ENCODE data around the gene CFHR1. TPM values are rescaled to one million over a fixed set of nuclear protein-coding genes. Genes with fewer than 3 reads are reported as not detected.

Gene CFHR1
- total RNA-seq, 1 experiment from 2014 or later: 0.81 TPM

- H2AFZ ChIP-seq: no peak overlapping the region
- H4K20me1 ChIP-seq (ENCODE audit: insufficient read depth): no peaks in the 10 kb centered on the region
Observed at GRCh38 chr1:196875935-196876334, 56.4 kb downstream of the CFHR1 start.

GRCh38 chr1:196877964-196878363 lies 58.4 kb downstream of the CFHR1 start:
- Histone ChIP-seq H3K79me2 (ENCODE audit: low read depth) (no peaks in the 10 kb centered on the region), H3K9me3 (ENCODE audit: insufficient read depth, low read depth) (no peaks in the 10 kb centered on the region), H2AFZ (no peak overlapping the region), H3K9me2 (ENCODE audit: insufficient read depth) (no peaks in the 10 kb centered on the region), H3K36me3 (ENCODE audit: low read depth) (no peaks in the 10 kb centered on the region), H3K4me3 (no peak overlapping the region), H3K4me1 (replicated peaks; ENCODE audit: insufficient read depth) (no peaks in the 10 kb centered on the region), H3K27me3 (ENCODE audit: insufficient read depth, low read depth) (no peaks in the 10 kb centered on the region), H3K4me2 (no peak overlapping the region), H4K20me1 (ENCODE audit: insufficient read depth) (no peaks in the 10 kb centered on the region), H3F3A (ENCODE audit: insufficient read depth, low read depth) (no peaks in the 10 kb centered on the region), H3K27ac (no peak overlapping the region)
- intact Hi-C loops (cut with micrococcal nuclease; ENCODE audit: unreplicated experiment): no loop called here
- no TSS peak for BruUV-seq (replicated peaks)
- ChIA-PET CTCF (no interaction called here), POLR2A (ENCODE audit: unreplicated experiment) (no interaction called here)
- TF ChIP-seq CTCF (conservative IDR thresholded peaks at IDR 0.05) (no peak), EZH2 (IDR thresholded peaks at IDR 0.05; ENCODE audit: low read depth) (no peak)
- no peak for DNase-seq

More at GRCh38 chr1:196875935-196876334, 56.4 kb downstream of the CFHR1 start:
- Histone ChIP-seq H3K4me2 (no peak overlapping the region), H3K9me3 (ENCODE audit: insufficient read depth, low read depth) (no peaks in the 10 kb centered on the region), H3K27ac (no peak overlapping the region), H3K4me1 (replicated peaks; ENCODE audit: insufficient read depth) (no peaks in the 10 kb centered on the region), H3K36me3 (ENCODE audit: low read depth) (no peaks in the 10 kb centered on the region), H3K4me3 (no peak overlapping the region), H3K79me2 (ENCODE audit: low read depth) (no peaks in the 10 kb centered on the region), H3K27me3 (ENCODE audit: insufficient read depth, low read depth) (no peaks in the 10 kb centered on the region), H3K9me2 (ENCODE audit: insufficient read depth) (no peaks in the 10 kb centered on the region), H3F3A (ENCODE audit: insufficient read depth, low read depth) (no peaks in the 10 kb centered on the region)
- POLR2A ChIA-PET (ENCODE audit: unreplicated experiment): no interaction called here
- BruUV-seq (replicated peaks): no TSS peak
- no peak for TF ChIP-seq EZH2 (IDR thresholded peaks at IDR 0.05; ENCODE audit: low read depth)
- no peak for TF ChIP-seq CTCF (conservative IDR thresholded peaks at IDR 0.05)
- DNase-seq: no peak
- CTCF ChIA-PET: no interaction called here
- intact Hi-C loops (cut with micrococcal nuclease; ENCODE audit: unreplicated experiment): no loop called here

Other genes with a start within 250 kb of the CFHR1 start
- gene KCNT2, start 211.3 kb upstream of the CFHR1 start, total RNA-seq (2021): 0.53 and 0.90 TPM in 2 replicates
- 3.8 and 4.0 TPM in 2 replicates for gene CFH, start 167.7 kb upstream of the CFHR1 start, total RNA-seq (2021)
- 0.28 TPM in 1 of 2 replicates, not detected in the other for gene CFHR3, start 44.9 kb upstream of the CFHR1 start, total RNA-seq (2021)
- gene CFHR4, start 68.3 kb downstream of the CFHR1 start, total RNA-seq (2021): not detected in 2 replicates
- not detected in 2 replicates for gene CFHR2, start 124.0 kb downstream of the CFHR1 start, total RNA-seq (2021)
- not detected in 2 replicates for gene CFHR5, start 157.8 kb downstream of the CFHR1 start, total RNA-seq (2021)
- gene F13B, start 247.5 kb downstream of the CFHR1 start, total RNA-seq (2021): not detected in 2 replicates